HG03103 (cell line): ENCODE results near the gene ADGRL3.

Source experiments
- ATAC-seq: cut with Tn5 transposase; IDR thresholded peaks from one replicate; pipeline ENCODE4 v1.9.1; 2021; ENCODE audit warnings: low read depth; ENCODE audit not compliant: unreplicated experiment

Gene ADGRL3

GRCh38 chr4:61407642-61408618, 207.8 kb downstream of the ADGRL3 start:
- ATAC-seq: no peak

- ATAC-seq: no peak
Measured at GRCh38 chr4:61408861-61409260, 208.7 kb downstream of the ADGRL3 start.

- ATAC-seq: no peak
Measured at GRCh38 chr4:61411241-61411640, 211.1 kb downstream of the ADGRL3 start.

- no peak for ATAC-seq
Measured at GRCh38 chr4:61425315-61425714, 225.2 kb downstream of the ADGRL3 start.

GRCh38 chr4:61426229-61426628, 226.1 kb downstream of the ADGRL3 start:
- ATAC-seq: no peak

- ATAC-seq: no peak
Measured at GRCh38 chr4:61427099-61427817, 227.1 kb downstream of the ADGRL3 start.

- ATAC-seq: no peak
Measured at GRCh38 chr4:61427818-61428495, 227.8 kb downstream of the ADGRL3 start.

- ATAC-seq: no peak
Measured at GRCh38 chr4:61428950-61429349, 228.8 kb downstream of the ADGRL3 start.

- ATAC-seq: no peak
Measured at GRCh38 chr4:61431131-61431530, 231.0 kb downstream of the ADGRL3 start.

GRCh38 chr4:61437923-61438322, 237.8 kb downstream of the ADGRL3 start:
- no peak for ATAC-seq

GRCh38 chr4:61440321-61440720, 240.2 kb downstream of the ADGRL3 start:
- ATAC-seq: no peak

GRCh38 chr4:61442936-61443335, 242.8 kb downstream of the ADGRL3 start:
- no peak for ATAC-seq

GRCh38 chr4:61443813-61444510, 243.8 kb downstream of the ADGRL3 start:
- no peak for ATAC-seq

- ATAC-seq: no peak
Measured at GRCh38 chr4:61445374-61446063, 245.4 kb downstream of the ADGRL3 start.

GRCh38 chr4:61446941-61447340, 246.8 kb downstream of the ADGRL3 start:
- no peak for ATAC-seq

GRCh38 chr4:61447918-61448317, 247.8 kb downstream of the ADGRL3 start:
- no peak for ATAC-seq

- ATAC-seq: no peak
Measured at GRCh38 chr4:61451935-61452334, 251.8 kb downstream of the ADGRL3 start.

GRCh38 chr4:61461956-61462355, 261.8 kb downstream of the ADGRL3 start:
- ATAC-seq: no peak

- ATAC-seq: no peak
Measured at GRCh38 chr4:61462451-61463326, 262.6 kb downstream of the ADGRL3 start.
